HepG2 (cell line): ENCODE results near the gene LINGO3.

Source experiments
- HDAC2 ChIP-seq: sonication (generic); formaldehyde crosslinking; IDR thresholded peaks from 2 replicates; pipeline ENCODE4 v1.4.0; 2020; ENCODE audit warnings: missing genetic modification reagents
- TF ChIP-seq, protein P1 (sequence below): sonication (generic); formaldehyde crosslinking; IDR thresholded peaks from 2 replicates; pipeline ENCODE4 v1.5.0; 2020; ENCODE audit warnings: mild to moderate bottlenecking, missing genetic modification reagents, moderate library complexity

- TF ChIP-seq, protein P1, sequence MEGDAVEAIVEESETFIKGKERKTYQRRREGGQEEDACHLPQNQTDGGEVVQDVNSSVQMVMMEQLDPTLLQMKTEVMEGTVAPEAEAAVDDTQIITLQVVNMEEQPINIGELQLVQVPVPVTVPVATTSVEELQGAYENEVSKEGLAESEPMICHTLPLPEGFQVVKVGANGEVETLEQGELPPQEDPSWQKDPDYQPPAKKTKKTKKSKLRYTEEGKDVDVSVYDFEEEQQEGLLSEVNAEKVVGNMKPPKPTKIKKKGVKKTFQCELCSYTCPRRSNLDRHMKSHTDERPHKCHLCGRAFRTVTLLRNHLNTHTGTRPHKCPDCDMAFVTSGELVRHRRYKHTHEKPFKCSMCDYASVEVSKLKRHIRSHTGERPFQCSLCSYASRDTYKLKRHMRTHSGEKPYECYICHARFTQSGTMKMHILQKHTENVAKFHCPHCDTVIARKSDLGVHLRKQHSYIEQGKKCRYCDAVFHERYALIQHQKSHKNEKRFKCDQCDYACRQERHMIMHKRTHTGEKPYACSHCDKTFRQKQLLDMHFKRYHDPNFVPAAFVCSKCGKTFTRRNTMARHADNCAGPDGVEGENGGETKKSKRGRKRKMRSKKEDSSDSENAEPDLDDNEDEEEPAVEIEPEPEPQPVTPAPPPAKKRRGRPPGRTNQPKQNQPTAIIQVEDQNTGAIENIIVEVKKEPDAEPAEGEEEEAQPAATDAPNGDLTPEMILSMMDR (CRISPR knock-in tag): no peak
- no peak for TF ChIP-seq HDAC2 (CRISPR knock-in tag)
Observed at GRCh38 chr19:2290441-2291184, 17.3 kb downstream of the LINGO3 start.
